ENCODE results near the gene TCAP. TPM values are rescaled to one million over a fixed set of nuclear protein-coding genes. Genes with fewer than 3 reads are reported as not detected.

Gene TCAP
- total RNA-seq, 2 donors from 2014 or later, result 0.49 to 1.2 TPM

- no peak overlapping the region for H3K9ac ChIP-seq (ENCODE audit: low read depth in 2 of 2, low read length in 2 of 2)
Observed at GRCh38 chr17:39641097-39641496, 24.1 kb upstream of the TCAP start.

GRCh38 chr17:39641883-39642282 lies 23.3 kb upstream of the TCAP start:
- no peaks in the 10 kb centered on the region for H3K36me3 ChIP-seq
- no peaks in the 10 kb centered on the region for H3K27me3 ChIP-seq
- no peak overlapping the region for H3K4me3 ChIP-seq
- intact Hi-C loops (cut with DNase I), result no loop called here
- no peaks in the 10 kb centered on the region for H3K9me3 ChIP-seq
- H3K9ac ChIP-seq (ENCODE audit: low read depth in 2 of 2, low read length in 2 of 2), result no peak overlapping the region
- DNase-seq, result no peak
- H3K4me1 ChIP-seq, result peaks cover 16% of the 10 kb centered on the region
- TF ChIP-seq CTCF (IDR thresholded peaks at IDR 0.05), result no peak
- H3K27ac ChIP-seq, result no peak overlapping the region

More at GRCh38 chr17:39641097-39641496, 24.1 kb upstream of the TCAP start:
- H3K27me3 ChIP-seq, result no peaks in the 10 kb centered on the region
- H3K4me1 ChIP-seq, result peaks cover 16% of the 10 kb centered on the region
- H3K4me3 ChIP-seq, result no peak overlapping the region
- no peak for DNase-seq
- TF ChIP-seq CTCF (IDR thresholded peaks at IDR 0.05), result no peak
- intact Hi-C loops (cut with DNase I), result no loop called here
- H3K36me3 ChIP-seq, result no peaks in the 10 kb centered on the region
- H3K9me3 ChIP-seq, result no peaks in the 10 kb centered on the region
- no peak overlapping the region for H3K27ac ChIP-seq

GRCh38 chr17:39642291-39643074 lies 22.7 kb upstream of the TCAP start:
- Histone ChIP-seq H3K4me3 (no peak overlapping the region), H3K27ac (no peak overlapping the region), H3K9ac (ENCODE audit: low read depth in 2 of 2, low read length in 2 of 2) (no peak overlapping the region), H3K36me3 (no peaks in the 10 kb centered on the region), H3K9me3 (no peaks in the 10 kb centered on the region), H3K4me1 (peaks cover 16% of the 10 kb centered on the region), H3K27me3 (no peaks in the 10 kb centered on the region)
- no peak for DNase-seq
- intact Hi-C loops (cut with DNase I), result no loop called here
- TF ChIP-seq CTCF (IDR thresholded peaks at IDR 0.05), result no peak

- intact Hi-C loops (cut with DNase I), result no loop called here
- no peak for TF ChIP-seq CTCF (IDR thresholded peaks at IDR 0.05)
Observed at GRCh38 chr17:39643271-39643670, 21.9 kb upstream of the TCAP start.

GRCh38 chr17:39647256-39647655 lies 17.9 kb upstream of the TCAP start:
- H3K36me3 ChIP-seq, result no peaks in the 10 kb centered on the region
- no peak overlapping the region for H3K27ac ChIP-seq
- H3K4me3 ChIP-seq, result no peak overlapping the region
- no peak for DNase-seq
- no peak overlapping the region for H3K9ac ChIP-seq (ENCODE audit: low read depth in 2 of 2, low read length in 2 of 2)
- H3K9me3 ChIP-seq, result no peaks in the 10 kb centered on the region
- intact Hi-C loops (cut with DNase I), result no loop called here
- peaks cover 21% of the 10 kb centered on the region for H3K4me1 ChIP-seq
- H3K27me3 ChIP-seq, result no peaks in the 10 kb centered on the region
- no peak for TF ChIP-seq CTCF (IDR thresholded peaks at IDR 0.05)

More at GRCh38 chr17:39643271-39643670, 21.9 kb upstream of the TCAP start:
- H3K27ac ChIP-seq, result no peak overlapping the region
- H3K36me3 ChIP-seq, result no peaks in the 10 kb centered on the region
- peaks cover 9% of the 10 kb centered on the region for H3K4me1 ChIP-seq
- DNase-seq, result no peak
- no peak overlapping the region for H3K9ac ChIP-seq (ENCODE audit: low read depth in 2 of 2, low read length in 2 of 2)
- no peak overlapping the region for H3K4me3 ChIP-seq
- no peaks in the 10 kb centered on the region for H3K27me3 ChIP-seq
- H3K9me3 ChIP-seq, result no peaks in the 10 kb centered on the region
